ENCODE results near the gene GNAT1.

Gene GNAT1

GRCh38 chr3:50177346-50177745, 14.1 kb upstream of the GNAT1 start:
- DNase-seq (ENCODE audit: low read depth in 2 of 2): no peak

DNA sequence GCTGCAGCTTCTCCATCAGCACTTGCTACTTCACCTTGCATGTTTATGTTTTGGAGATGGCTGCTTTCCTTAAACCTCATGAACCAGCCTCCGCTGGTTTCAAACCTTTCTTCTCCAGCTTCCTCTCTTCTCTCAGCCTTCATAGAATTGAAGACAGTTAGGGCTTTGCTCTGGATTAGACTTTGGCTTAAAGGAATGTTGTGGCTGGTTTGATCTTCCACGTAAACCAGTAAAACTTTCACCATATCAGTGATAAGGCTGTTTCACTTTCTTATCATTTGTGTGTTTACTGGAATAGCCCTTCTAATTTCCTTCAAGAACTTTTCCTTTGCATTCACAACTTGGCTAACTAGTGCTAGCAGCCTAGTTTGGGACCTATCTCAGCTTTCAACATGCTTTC, 11.7 kb upstream of the GNAT1 start:
- DNase-seq (ENCODE audit: low read depth in 2 of 2): no peak

DNA sequence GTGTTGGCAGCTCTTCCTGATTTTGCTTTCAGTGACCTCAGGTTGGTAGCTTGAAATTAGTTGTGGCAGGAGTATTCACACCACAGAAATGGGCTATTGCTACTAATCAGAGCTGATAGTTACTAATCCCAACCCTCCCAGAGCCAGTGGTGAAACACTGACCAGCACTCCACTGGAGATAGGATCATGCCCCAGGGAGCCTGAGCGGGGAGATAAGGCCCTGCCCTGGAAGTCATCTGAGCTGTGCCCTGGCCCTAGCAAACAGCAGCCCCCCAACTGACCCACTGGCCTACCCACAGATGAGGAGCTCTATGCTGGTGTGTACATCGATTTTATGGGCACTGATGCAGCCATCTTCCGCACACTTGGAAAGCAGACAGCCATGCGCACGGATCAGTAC, 9.4 kb upstream of the GNAT1 start:
- DNase-seq (ENCODE audit: low read depth in 2 of 2): no peak

- no peak for DNase-seq (ENCODE audit: low read depth in 2 of 2)
These were observed 8.8 kb upstream of the GNAT1 start for GRCh38 chr3:50182533-50183099.

DNA sequence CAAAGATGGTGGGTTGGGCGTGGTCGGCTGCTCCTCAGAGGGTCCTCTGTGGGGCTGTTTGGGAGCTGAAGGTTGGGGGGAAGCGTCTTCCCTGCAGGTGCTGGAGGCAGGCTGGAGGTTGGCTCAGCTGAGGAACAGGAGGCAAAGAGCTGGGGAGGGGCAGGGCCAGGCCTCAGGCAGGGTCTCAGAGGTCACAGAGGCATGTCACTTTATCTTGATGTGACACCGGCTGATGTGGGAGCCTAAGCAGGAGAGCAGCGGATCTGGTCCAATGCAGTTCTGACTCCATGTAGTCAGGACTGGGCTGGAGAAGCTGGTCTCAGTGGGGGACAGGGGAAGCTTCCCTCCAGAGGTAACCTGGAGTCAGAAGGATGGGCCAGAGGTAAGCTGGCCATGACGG, 7.7 kb upstream of the GNAT1 start:
- no peak for DNase-seq (ENCODE audit: low read depth in 2 of 2)

- DNase-seq (ENCODE audit: low read depth in 2 of 2): no peak
These were observed 7.0 kb upstream of the GNAT1 start for GRCh38 chr3:50184242-50184978.

DNA sequence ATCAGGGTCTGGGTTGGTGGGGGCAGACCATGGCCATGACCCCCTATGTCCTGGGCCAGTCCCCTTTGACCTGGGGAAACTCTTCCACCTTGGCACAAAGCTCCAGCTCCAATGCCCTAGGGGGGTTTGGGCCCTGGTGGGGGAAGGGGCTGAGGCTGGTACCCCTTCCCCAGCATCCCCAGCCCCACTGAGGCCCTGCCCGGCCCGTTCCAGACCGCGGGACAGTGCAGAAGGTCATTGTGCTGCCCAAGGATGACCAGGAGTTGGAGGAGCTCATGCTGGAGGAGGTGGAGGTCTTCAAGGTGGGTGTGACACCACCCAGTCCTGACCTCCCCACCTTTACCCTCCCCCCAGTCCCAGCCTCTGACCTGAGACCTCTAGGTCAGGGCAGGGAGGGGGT, 6.2 kb upstream of the GNAT1 start:
- no peak for DNase-seq (ENCODE audit: low read depth in 2 of 2)

GRCh38 chr3:50186096-50186495, 5.3 kb upstream of the GNAT1 start:
- no peak for DNase-seq (ENCODE audit: low read depth in 2 of 2)

GRCh38 chr3:50187750-50188149, 3.7 kb upstream of the GNAT1 start:
- no peak for DNase-seq (ENCODE audit: low read depth in 2 of 2)

GRCh38 chr3:50189274-50189673, 2.1 kb upstream of the GNAT1 start:
- DNase-seq (ENCODE audit: low read depth in 2 of 2): no peak

- no peak for DNase-seq (ENCODE audit: low read depth in 2 of 2)
These were observed 1.4 kb upstream of the GNAT1 start for GRCh38 chr3:50189989-50190388.

DNA sequence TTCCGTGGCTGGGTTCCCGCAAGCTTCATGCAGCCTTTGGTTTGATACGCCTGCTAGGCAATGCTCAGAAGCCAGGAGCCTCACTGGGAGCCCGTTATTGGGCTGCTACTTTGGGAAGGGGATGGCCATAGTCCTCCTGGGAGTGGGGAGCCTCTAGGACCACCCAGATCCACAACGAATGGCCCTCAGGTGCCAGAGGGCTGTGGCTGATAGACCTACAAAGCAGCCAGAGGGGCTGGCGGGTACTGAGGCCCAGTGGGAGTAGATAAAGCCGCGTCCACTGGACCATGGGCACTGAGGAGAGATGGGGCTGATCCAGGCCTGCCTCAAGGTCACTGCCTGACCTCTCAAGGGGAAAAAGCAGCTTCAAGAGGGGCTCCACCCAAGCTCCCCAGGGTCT, 714 bp downstream of the GNAT1 start:
- DNase-seq (ENCODE audit: low read depth in 2 of 2): no peak

- DNase-seq (ENCODE audit: low read depth in 2 of 2): peak; percentile 55 to 66
These were observed 1.3 kb downstream of the GNAT1 start for GRCh38 chr3:50192689-50193141.

DNA sequence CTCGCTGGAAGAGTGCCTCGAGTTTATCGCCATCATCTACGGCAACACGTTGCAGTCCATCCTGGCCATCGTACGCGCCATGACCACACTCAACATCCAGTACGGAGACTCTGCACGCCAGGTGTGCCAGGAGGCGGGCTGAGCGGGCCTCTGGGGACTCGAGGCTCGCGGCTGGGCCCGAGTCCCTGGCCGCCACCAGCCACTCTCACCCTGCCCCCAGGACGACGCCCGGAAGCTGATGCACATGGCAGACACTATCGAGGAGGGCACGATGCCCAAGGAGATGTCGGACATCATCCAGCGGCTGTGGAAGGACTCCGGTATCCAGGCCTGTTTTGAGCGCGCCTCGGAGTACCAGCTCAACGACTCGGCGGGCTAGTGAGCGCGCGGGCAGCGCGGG, 1.9 kb downstream of the GNAT1 start:
- no peak for DNase-seq (ENCODE audit: low read depth in 2 of 2)

DNA sequence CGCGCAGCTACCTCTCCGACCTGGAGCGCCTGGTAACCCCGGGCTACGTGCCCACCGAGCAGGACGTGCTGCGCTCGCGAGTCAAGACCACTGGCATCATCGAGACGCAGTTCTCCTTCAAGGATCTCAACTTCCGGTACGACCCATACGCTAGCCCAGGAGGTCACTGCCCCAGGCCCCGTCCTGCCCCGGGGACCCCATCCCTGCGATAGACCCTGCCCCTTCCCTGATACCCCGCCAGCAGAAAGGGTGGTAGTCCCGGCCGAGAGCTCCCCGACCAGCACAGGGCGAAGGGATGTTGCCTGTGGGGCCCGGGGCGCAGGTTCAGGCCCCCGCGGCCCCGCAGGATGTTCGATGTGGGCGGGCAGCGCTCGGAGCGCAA, 2.3 kb downstream of the GNAT1 start:
- no peak for DNase-seq (ENCODE audit: low read depth in 2 of 2)

GRCh38 chr3:50194128-50194902, 2.9 kb downstream of the GNAT1 start:
- peak; percentile 77 to 84 for DNase-seq (ENCODE audit: low read depth in 2 of 2)

- no peak for DNase-seq (ENCODE audit: low read depth in 2 of 2)
These were observed 3.6 kb downstream of the GNAT1 start for GRCh38 chr3:50194903-50195500.

- DNase-seq (ENCODE audit: low read depth in 2 of 2): no peak
These were observed 4.3 kb downstream of the GNAT1 start for GRCh38 chr3:50195501-50196252.

- DNase-seq (ENCODE audit: low read depth in 2 of 2): no peak
These were observed 4.9 kb downstream of the GNAT1 start for GRCh38 chr3:50196253-50196801.

GRCh38 chr3:50201573-50202315, 10.3 kb downstream of the GNAT1 start:
- DNase-seq (ENCODE audit: low read depth in 2 of 2): no peak
